ENCODE measurements around the gene RNF125. TPM values are rescaled to one million over a fixed set of nuclear protein-coding genes. Genes with fewer than 3 reads are reported as not detected.
"Not testable (repeated sequence)": the region's sequence is repeated elsewhere in the genome, so short reads cannot be mapped to it uniquely, and the experiment has no call there.

RNF125 gene
- total RNA-seq, 2 donors from 2014 or later, result 8.4 to 13.9 TPM

DNA sequence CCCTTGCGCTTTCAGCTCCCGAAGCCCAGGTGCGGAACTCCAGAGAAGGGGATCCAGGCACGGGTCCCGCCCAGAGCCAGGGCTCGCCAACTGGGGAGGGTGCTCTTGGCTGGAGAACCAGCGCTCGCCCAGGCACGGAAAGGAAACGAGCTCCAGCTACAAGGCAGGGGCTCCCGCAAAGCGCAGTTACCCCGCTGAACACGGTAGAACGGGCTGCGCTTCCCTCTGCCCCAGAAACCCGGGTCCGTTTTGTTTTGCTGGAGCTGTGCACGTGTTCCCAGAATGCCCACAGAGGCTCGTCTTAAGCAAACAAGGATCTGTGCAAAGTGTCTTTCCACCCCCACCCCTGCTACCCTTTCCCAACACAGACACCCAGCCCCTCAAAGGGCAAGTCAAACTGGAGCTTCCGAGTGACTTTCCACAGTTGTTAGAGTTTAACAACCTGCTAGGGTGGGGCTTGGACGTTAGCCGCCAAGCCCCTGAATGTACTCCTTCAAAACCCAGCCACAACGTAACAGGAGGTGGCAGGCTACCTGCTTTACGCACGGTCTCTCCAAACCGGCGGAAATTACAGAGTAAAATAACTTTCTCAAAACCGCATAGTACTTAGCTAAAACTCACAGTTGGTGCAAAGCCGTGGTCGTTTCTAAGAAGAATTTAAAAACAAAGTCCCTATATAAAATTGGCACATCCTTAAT is 775 bp downstream of the RNF125 start:
- Histone ChIP-seq H3K9ac (ENCODE audit: low read depth in 2 of 2, low read length in 2 of 2) (peak overlapping the region; percentile 79 to 92), H3K36me3 (no peaks in the 10 kb centered on the region), H3K4me1 (peaks cover 3% of the 10 kb centered on the region), H3K27me3 (no peaks in the 10 kb centered on the region), H3K27ac (peak overlapping the region; percentile 94), H3K9me3 (no peaks in the 10 kb centered on the region), H3K4me3 (peak overlapping the region; percentile 61)
- intact Hi-C loops (cut with DNase I), result no loop called here
- DNase-seq, result peak; percentile 77
- TF ChIP-seq, protein P1, sequence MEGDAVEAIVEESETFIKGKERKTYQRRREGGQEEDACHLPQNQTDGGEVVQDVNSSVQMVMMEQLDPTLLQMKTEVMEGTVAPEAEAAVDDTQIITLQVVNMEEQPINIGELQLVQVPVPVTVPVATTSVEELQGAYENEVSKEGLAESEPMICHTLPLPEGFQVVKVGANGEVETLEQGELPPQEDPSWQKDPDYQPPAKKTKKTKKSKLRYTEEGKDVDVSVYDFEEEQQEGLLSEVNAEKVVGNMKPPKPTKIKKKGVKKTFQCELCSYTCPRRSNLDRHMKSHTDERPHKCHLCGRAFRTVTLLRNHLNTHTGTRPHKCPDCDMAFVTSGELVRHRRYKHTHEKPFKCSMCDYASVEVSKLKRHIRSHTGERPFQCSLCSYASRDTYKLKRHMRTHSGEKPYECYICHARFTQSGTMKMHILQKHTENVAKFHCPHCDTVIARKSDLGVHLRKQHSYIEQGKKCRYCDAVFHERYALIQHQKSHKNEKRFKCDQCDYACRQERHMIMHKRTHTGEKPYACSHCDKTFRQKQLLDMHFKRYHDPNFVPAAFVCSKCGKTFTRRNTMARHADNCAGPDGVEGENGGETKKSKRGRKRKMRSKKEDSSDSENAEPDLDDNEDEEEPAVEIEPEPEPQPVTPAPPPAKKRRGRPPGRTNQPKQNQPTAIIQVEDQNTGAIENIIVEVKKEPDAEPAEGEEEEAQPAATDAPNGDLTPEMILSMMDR (IDR thresholded peaks at IDR 0.05), result no peak

DNA sequence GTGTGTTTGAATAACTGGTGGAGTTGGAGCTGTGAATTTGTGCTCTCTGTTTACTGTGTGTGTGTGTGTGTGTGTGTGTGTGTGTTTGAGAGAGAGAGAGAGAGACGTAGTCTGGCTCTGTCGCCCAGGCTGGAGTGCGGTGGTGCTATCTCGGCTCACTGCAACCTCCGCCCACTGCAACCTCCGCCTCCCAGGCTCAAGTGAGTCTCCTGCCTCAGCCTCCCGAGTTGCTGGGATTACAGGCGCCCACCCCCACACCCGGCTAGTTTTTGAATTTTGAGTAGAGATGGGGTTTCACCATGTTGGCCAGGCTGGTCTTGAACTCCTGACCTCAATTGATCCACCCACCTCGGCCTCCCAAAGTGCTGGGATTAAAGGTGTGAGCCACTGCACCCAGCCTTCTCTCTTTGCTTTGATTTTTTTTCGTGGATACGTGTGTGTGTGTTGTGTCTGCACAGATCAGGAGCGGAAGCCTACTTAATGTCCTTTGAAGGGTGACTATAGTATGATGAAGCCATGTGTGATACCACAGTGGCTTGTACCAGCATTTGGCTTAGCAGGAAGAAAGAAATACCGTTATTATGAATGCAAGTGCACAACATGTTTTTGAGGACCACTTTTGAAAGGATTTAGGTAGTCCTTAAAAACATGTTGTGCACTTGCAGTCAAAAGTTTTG is 1.5 kb downstream of the RNF125 start:
- H3K27ac ChIP-seq, result peak overlapping the region; percentile 94
- H3K4me1 ChIP-seq, result not testable (repeated sequence)

DNA sequence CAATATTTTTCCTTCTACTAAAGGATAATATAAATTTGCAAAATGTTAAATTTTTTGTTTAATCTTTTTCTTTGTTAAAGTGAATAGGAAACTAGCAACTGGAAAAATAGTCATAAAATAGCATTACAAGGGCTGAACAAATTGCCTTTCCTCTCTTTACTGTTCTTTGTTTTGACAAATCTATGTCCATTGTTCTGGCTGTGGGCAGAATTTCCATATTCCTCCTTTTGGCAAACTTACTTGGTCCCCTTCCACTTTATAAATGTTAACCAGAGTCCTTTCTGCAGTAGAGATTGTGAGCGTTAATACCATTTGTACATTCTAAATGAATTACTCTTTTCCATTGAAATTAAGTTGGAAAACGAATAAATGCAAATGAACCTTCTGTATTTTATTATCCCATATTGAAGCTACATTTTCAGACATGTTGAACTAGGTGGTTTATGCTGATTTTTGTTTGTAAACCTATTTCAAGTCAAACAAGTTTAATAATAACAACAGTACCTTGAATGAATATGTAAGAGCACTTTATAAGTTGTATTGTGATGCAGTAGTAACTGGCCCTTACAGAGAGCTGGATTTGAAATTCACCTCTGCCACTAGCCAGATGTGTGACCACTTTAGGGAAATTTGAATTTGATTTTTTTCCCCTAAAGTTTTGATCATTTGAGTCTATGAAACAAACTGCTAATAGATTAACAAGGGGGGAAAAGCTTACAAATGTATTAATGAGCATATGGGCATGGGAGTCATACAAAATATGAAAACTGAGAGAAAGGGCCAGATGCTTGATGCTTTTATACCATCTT is 3.3 kb downstream of the RNF125 start:
- intact Hi-C loops (cut with DNase I), result no loop called here
- H3K36me3 ChIP-seq, result no peaks in the 10 kb centered on the region
- H3K9ac ChIP-seq (ENCODE audit: low read depth in 2 of 2, low read length in 2 of 2), result no peak overlapping the region
- H3K4me3 ChIP-seq, result no peak overlapping the region
- H3K4me1 ChIP-seq, result peaks cover 3% of the 10 kb centered on the region
- TF ChIP-seq, protein P1 (IDR thresholded peaks at IDR 0.05), result no peak
- no peak overlapping the region for H3K27ac ChIP-seq
- H3K27me3 ChIP-seq, result no peaks in the 10 kb centered on the region
- DNase-seq, result no peak
- H3K9me3 ChIP-seq, result no peaks in the 10 kb centered on the region

More for the DNA sequence above, 1.5 kb downstream of the RNF125 start:
- Histone ChIP-seq H3K9ac (ENCODE audit: low read depth in 2 of 2, low read length in 2 of 2) (peak overlapping the region; percentile 79 to 92), H3K4me3 (peak overlapping the region; percentile 61)
- H3K36me3 ChIP-seq; H3K9me3 ChIP-seq; intact Hi-C loops (cut with DNase I); H3K27me3 ChIP-seq: not testable (repeated sequence)
- DNase-seq, result peak; percentile 60

DNA sequence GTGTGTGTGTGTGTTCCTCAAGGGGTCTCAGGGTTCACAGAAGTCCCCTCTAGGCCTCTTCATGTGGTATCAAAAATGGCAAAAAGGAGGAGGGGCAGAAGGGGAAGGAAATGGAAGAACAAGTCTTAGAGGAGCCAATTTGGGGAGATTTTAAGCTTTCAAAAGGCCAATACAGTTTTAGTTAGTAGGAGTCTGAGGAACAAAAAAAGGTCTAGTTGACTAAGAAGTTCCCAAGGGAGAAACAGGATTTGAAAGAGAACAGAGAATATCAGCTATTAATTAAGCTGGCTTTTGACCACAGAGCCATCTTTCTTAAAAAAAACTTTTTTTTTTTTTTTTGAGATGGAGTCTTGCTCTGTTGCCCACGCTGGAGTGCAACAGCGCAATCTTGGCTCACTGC is 7.1 kb downstream of the RNF125 start:
- Histone ChIP-seq H3K9ac (ENCODE audit: low read depth in 2 of 2, low read length in 2 of 2) (no peak overlapping the region), H3K9me3 (no peaks in the 10 kb centered on the region), H3K27ac (no peak overlapping the region), H3K4me3 (no peak overlapping the region), H3K36me3 (no peaks in the 10 kb centered on the region), H3K4me1 (no peaks in the 10 kb centered on the region), H3K27me3 (no peaks in the 10 kb centered on the region)
- no peak for DNase-seq
- TF ChIP-seq, protein P1 (IDR thresholded peaks at IDR 0.05), result no peak
- intact Hi-C loops (cut with DNase I), result no loop called here

DNA sequence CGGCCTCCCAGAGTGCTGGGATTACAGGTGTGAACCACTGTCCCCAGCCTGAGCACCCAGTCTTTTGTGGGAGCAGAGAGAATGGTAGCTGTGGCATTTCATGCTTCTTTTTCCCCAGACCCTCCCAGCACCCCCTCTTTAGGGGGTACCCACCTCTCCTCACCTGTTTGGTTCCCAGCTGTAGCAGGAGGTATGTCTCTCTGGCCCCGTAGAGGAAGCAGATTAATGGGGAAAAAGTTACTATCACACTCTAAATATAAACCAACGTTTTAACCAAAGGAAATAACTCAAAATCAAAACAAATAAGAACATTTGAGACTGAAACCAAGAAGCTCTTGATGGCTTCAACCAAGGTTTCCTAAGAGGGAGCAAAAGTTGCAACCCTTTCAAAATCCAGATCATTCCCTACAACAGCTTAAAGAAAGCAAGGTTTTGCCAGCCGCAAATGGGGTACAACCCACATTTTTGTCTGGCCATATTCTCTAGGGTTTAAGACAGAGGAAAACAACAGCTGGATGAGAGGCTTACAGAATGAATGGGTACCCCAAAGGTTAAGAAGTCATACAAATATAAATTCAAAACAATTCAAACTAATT is 8.0 kb downstream of the RNF125 start:
- H3K9me3 ChIP-seq, result no peaks in the 10 kb centered on the region
- TF ChIP-seq, protein P1 (IDR thresholded peaks at IDR 0.05), result no peak
- no peaks in the 10 kb centered on the region for H3K36me3 ChIP-seq
- H3K4me3 ChIP-seq, result no peak overlapping the region
- no peak overlapping the region for H3K9ac ChIP-seq (ENCODE audit: low read depth in 2 of 2, low read length in 2 of 2)
- no peaks in the 10 kb centered on the region for H3K4me1 ChIP-seq
- DNase-seq, result no peak
- no peak overlapping the region for H3K27ac ChIP-seq
- no peaks in the 10 kb centered on the region for H3K27me3 ChIP-seq
- intact Hi-C loops (cut with DNase I), result no loop called here
